Nephron progenitor cell (in vitro differentiated cells): Measurements from ENCODE around the gene RBMX.
"Not testable (repeated sequence)": the region's sequence is repeated elsewhere in the genome, so short reads cannot be mapped to it uniquely, and the experiment has no call there.

Experiments
- DNase-seq: peaks from one replicate; pipeline ENCODE4 v3.0.0; 2021
- H3K27ac Mint-ChIP-seq: 2 replicates; pipeline ENCODE4 v1.8.0; 2021; ENCODE audit warnings: mild to moderate bottlenecking, moderate library complexity, mixed read lengths
- H3K27me3 Mint-ChIP-seq: 2 replicates; pipeline ENCODE4 v1.8.0; 2021; ENCODE audit warnings: mild to moderate bottlenecking, low read depth, mixed read lengths; ENCODE audit not compliant: poor library complexity
- H3K36me3 Mint-ChIP-seq: 2 replicates; pipeline ENCODE4 v1.8.0; 2021; ENCODE audit warnings: low read depth, mixed read lengths
- H3K4me1 Mint-ChIP-seq: 2 replicates; pipeline ENCODE4 v1.8.0; 2021; ENCODE audit warnings: mixed read lengths
- H3K4me3 Mint-ChIP-seq: 2 replicates; pipeline ENCODE4 v1.8.0; 2021; ENCODE audit warnings: mild to moderate bottlenecking, moderate library complexity, mixed read lengths
- H3K9me3 Mint-ChIP-seq: 2 replicates; pipeline ENCODE4 v1.8.0; 2021; ENCODE audit warnings: mild to moderate bottlenecking, moderate library complexity, mixed read lengths
- CTCF ChIP-seq: fragments of 200-600 bp; sonication (generic); IDR thresholded peaks from 2 replicates; pipeline ENCODE4 v1.5.0; 2021; ENCODE audit warnings: antibody characterized with exemption

RBMX gene

DNA sequence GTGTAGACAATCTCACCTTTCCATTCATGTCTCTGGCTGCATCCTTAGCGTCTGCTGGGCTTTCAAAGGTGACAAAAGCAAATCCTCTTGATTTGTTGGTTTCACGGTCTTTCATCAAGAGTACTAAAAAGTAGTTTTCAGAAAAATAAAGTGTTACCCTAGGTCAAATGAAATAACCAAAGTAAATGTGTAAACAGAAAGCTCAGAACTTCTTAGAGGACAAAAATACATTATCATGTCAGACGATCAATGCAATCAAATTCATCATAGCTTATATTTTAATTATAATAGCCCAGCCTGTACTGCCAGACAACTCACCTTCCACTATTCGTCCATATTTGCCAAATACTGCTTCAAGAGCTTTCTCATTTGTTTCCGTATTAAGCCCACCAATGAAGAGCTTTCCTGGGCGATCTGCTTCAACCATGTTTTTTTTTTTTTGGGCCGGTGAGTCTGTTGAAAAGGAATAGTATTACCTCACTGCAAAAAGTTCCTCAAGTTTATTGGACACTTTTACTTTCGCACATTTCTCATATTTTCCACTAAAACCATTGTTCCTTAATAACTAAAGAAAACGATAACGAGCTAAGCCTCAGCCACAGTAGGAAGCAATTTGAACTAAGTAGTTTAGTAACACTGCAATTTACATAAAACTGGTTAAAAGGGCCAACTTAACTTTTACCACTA, 1.4 kb downstream of the RBMX start:
- Mint-ChIP-seq H3K4me1 (peaks cover 38% of the 10 kb centered on the region), H3K36me3 (peaks cover 49% of the 10 kb centered on the region), H3K9me3 (peaks cover 67% of the 10 kb centered on the region), H3K27ac (peak overlapping the region; percentile 32), H3K4me3 (peak overlapping the region; percentile 99), H3K27me3 (no peaks in the 10 kb centered on the region)
- no peak for TF ChIP-seq CTCF
- DNase-seq: no peak

GRCh38 chrX:136878423-136878822, 2.1 kb downstream of the RBMX start:
- Mint-ChIP-seq H3K27ac (no peak overlapping the region), H3K9me3 (peaks cover 66% of the 10 kb centered on the region), H3K36me3 (peaks cover 56% of the 10 kb centered on the region), H3K4me3 (peak overlapping the region; percentile 99), H3K27me3 (no peaks in the 10 kb centered on the region), H3K4me1 (peaks cover 38% of the 10 kb centered on the region)
- no peak for DNase-seq
- no peak for TF ChIP-seq CTCF

DNA sequence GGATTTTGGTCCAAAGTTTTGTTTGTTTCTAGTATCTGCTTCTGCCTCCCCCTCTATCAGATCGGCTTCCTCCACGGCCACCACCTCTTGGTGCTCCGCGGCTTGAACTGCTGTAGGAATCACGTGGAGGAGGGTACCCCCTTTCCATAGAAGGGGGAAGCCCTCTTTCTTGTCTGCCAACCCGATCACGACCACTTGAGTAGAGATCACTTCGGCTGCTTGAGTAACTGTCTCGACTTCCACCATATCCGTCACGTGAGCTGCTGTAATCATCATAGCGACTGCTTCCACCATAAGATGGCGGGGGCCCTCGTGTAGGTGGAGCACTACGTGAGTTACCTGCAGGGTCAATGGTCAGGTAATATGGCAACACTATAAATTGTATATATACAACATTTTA, 6.4 kb downstream of the RBMX start:
- H3K4me1 Mint-ChIP-seq: peaks cover 26% of the 10 kb centered on the region
- not testable (repeated sequence) for H3K4me3 Mint-ChIP-seq, DNase-seq, H3K27me3 Mint-ChIP-seq
- peaks cover 28% of the 10 kb centered on the region for H3K9me3 Mint-ChIP-seq
- H3K27ac Mint-ChIP-seq: peak overlapping the region; percentile 87
- peaks cover 83% of the 10 kb centered on the region for H3K36me3 Mint-ChIP-seq

DNA sequence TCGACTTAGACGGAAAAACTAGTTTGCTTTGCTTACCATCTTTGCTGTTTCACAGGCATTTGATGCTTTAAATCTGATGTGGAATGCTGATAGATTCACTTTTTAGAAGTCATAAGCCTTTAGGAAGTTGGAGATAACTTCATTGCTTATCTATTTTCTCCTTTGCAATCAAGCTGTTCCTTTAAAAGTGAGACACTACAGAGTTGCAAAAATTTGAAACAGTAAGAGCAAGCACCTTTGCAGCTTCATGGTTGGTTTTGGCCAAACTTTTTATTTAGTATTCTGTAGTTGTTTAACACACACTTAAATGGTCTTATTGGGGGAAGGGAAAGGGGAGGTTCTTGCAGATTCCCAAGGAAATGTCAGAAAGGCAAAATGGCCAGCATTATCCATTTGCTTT, 7.3 kb downstream of the RBMX start:
- DNase-seq, H3K4me3 Mint-ChIP-seq, H3K27me3 Mint-ChIP-seq, H3K27ac Mint-ChIP-seq: not testable (repeated sequence)
- H3K36me3 Mint-ChIP-seq: peaks cover 86% of the 10 kb centered on the region
- H3K4me1 Mint-ChIP-seq: peaks cover 25% of the 10 kb centered on the region
- H3K9me3 Mint-ChIP-seq: peaks cover 24% of the 10 kb centered on the region

DNA sequence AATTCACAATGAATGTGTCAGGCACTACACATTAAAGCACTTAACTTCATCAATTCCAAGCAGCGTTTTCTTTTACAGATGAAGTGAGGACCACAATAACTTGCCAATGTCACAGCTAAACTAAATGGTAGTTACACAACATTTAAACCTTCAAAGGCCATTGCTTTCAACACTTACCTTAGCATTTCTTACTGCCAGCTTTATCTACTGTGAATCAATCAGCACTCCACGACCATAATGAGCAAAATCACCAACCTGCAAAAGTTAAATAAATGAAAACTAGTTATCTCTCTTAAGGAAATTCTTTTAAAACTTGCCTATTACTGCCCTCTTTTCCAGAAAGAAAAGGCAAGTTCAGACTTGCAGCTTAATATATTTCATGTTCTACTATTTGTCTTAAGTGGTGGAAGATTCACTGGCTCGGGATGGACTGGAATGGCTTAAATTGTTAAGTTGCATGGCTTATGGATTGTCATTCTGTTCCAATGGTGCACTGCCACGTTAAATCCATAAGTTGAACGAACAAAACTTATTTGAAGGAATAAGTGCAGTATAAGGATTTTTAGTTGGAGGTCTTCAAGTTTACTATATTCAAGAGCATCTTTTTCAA, 8.3 kb downstream of the RBMX start:
- no peak for TF ChIP-seq CTCF
- Mint-ChIP-seq H3K27ac (no peak overlapping the region), H3K27me3 (no peaks in the 10 kb centered on the region), H3K9me3 (peaks cover 20% of the 10 kb centered on the region), H3K4me3 (no peak overlapping the region), H3K36me3 (peaks cover 87% of the 10 kb centered on the region), H3K4me1 (peaks cover 17% of the 10 kb centered on the region)
- no peak for DNase-seq

- no peak overlapping the region for H3K4me3 Mint-ChIP-seq
- H3K27me3 Mint-ChIP-seq: no peaks in the 10 kb centered on the region
- H3K27ac Mint-ChIP-seq: peak overlapping the region; percentile 29
- no peak for DNase-seq
- no peak for TF ChIP-seq CTCF
- H3K36me3 Mint-ChIP-seq: peaks cover 91% of the 10 kb centered on the region
- H3K9me3 Mint-ChIP-seq: peaks cover 28% of the 10 kb centered on the region
- H3K4me1 Mint-ChIP-seq: peaks cover 9% of the 10 kb centered on the region
These were observed 10.5 kb downstream of the RBMX start for GRCh38 chrX:136870064-136870463.
